HepG2 (cell line): ENCODE results near the gene NAGS.

Experiments
- ATF3 ChIP-seq: sonication (generic); formaldehyde crosslinking; IDR thresholded peaks from 2 replicates; pipeline ENCODE4 v1.4.0; 2020; ENCODE audit warnings: missing genetic modification reagents
- CEBPB ChIP-seq: IDR thresholded peaks from 2 replicates; pipeline ENCODE4 v1.6.1; 2011; ENCODE audit warnings: low read depth, low read length, improper control_type of control experiment, borderline replicate concordance
- CTCF ChIP-seq: sonication (generic); formaldehyde crosslinking; IDR thresholded peaks from 2 replicates; pipeline ENCODE4 v1.5.0; 2020; ENCODE audit warnings: mild to moderate bottlenecking, missing genetic modification reagents, moderate library complexity
- EZH2 ChIP-seq: conservative IDR thresholded peaks from 2 replicates; pipeline ENCODE4 v1.6.1; 2012; ENCODE audit warnings: mild to moderate bottlenecking, low read depth, low read length, moderate library complexity
- MAFF ChIP-seq: IDR thresholded peaks from 2 replicates; pipeline ENCODE4 v1.6.1; 2011; ENCODE audit warnings: low read depth, low read length, improper control_type of control experiment
- MAZ ChIP-seq, 2 experiments: sonication (generic) in 1 of 2; formaldehyde crosslinking in 1 of 2; IDR thresholded peaks; 2 replicates each; pipeline versions ENCODE4 v1.5.0 to v1.6.1; 2012 to 2020; ENCODE audit warnings: low read depth in 2 of 2, mild to moderate bottlenecking in 2 of 2, borderline replicate concordance in 1 of 2, improper control_type of control experiment in 1 of 2, low read length in 1 of 2, missing genetic modification reagents in 1 of 2, moderate library complexity in 1 of 2
- PLRG1 ChIP-seq: fragments of 450-650 bp; conservative IDR thresholded peaks from 2 replicates; pipeline ENCODE4 v1.6.1; 2016
- RXRA ChIP-seq: sonication (generic); formaldehyde crosslinking; IDR thresholded peaks from 2 replicates; pipeline ENCODE4 v1.5.1; 2020; ENCODE audit warnings: missing genetic modification reagents
- TFAP4 ChIP-seq: sonication (generic); IDR thresholded peaks from 2 replicates; pipeline ENCODE4 v1.6.1; 2016; ENCODE audit warnings: low read depth, borderline replicate concordance
- ZBTB26 ChIP-seq: IDR thresholded peaks from 2 replicates; pipeline ENCODE4 v1.6.1; 2016; ENCODE audit warnings: missing compliant biosample characterization, missing genetic modification reagents, borderline replicate concordance
- ZBTB37 ChIP-seq: sonication (generic); formaldehyde crosslinking; IDR thresholded peaks from 2 replicates; pipeline ENCODE4 v1.4.0; 2020; ENCODE audit warnings: mild to moderate bottlenecking, missing genetic modification reagents
- ZFAT ChIP-seq: sonication (generic); formaldehyde crosslinking; conservative IDR thresholded peaks from 2 replicates; pipeline ENCODE4 v1.8.1; 2023; ENCODE audit warnings: missing genetic modification reagents, inconsistent platforms
- ZNF496 ChIP-seq: sonication (generic); formaldehyde crosslinking; IDR thresholded peaks from 2 replicates; pipeline ENCODE4 v1.8.1; 2023; ENCODE audit warnings: mild to moderate bottlenecking, moderate library complexity, missing genetic modification reagents; ENCODE audit not compliant: insufficient replicate concordance

- TF ChIP-seq RXRA (CRISPR knock-in tag) = no peak
- TF ChIP-seq TFAP4 = no peak
- TF ChIP-seq ATF3 (CRISPR knock-in tag) = no peak
- TF ChIP-seq ZFAT (CRISPR knock-in tag) = no peak
- TF ChIP-seq CTCF (CRISPR knock-in tag) = no peak
- no peak for TF ChIP-seq ZNF496 (CRISPR knock-in tag)
- no peak for TF ChIP-seq EZH2
- no peak for TF ChIP-seq CEBPB
- TF ChIP-seq ZBTB37 (CRISPR knock-in tag) = no peak
- no peak for TF ChIP-seq PLRG1
- no peak for TF ChIP-seq MAZ (IDR thresholded peaks at IDR 0.05; ENCODE audit: borderline replicate concordance, low read depth, low read length)
- TF ChIP-seq MAZ (CRISPR knock-in tag; IDR thresholded peaks at IDR 0.05; ENCODE audit: low read depth) = no peak
- TF ChIP-seq ZBTB26 (CRISPR knock-in tag) = no peak
- TF ChIP-seq MAFF = no peak
These were observed 24.8 kb upstream of the NAGS start for GRCh38 chr17:43979671-43980070.
